GM12891 (cell line): ENCODE measurements around the gene ETNK1.

Source experiments
- PAX5 ChIP-seq: IDR thresholded peaks from 2 replicates; pipeline ENCODE4 v1.6.1; 2011; ENCODE audit warnings: low read length, moderate library complexity, mild to moderate bottlenecking; ENCODE audit not compliant: insufficient read depth, severe bottlenecking
- POLR2A ChIP-seq: IDR thresholded peaks from 2 replicates; pipeline ENCODE4 v1.6.1; 2011; ENCODE audit warnings: low read depth, low read length, control low read depth
- POLR2AphosphoS5 ChIP-seq: IDR thresholded peaks from 2 replicates; pipeline ENCODE4 v1.6.1; 2011; ENCODE audit warnings: low read depth, low read length, control low read depth
- POU2F2 ChIP-seq: IDR thresholded peaks from 2 replicates; pipeline ENCODE4 v1.6.1; 2011; ENCODE audit warnings: low read depth, mild to moderate bottlenecking, control low read depth, low read length, moderate library complexity
- TAF1 ChIP-seq: IDR thresholded peaks from 2 replicates; pipeline ENCODE4 v1.6.1; 2011; ENCODE audit warnings: low read depth, low read length, control low read depth

DNA sequence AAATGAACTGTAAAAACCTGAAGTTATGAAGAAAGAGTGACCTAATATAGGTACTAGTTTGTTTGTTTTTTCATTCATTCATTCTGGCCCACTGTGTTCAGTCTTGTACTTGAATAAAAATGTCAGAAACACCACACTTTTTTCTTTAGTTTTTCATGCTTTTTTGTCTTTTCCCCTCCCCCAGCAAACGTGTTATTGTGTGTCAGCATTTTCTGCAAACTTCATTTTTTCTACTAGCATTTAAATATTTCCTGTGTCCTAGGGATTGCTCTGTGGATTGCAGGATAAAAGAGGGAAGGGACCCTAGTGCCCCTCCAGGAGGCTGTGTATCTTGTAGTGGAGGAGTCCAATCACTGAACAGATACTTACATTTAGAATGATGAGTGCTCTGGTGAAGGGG, 42.2 kb downstream of the ETNK1 start:
- TF ChIP-seq POLR2A (no peak), POLR2AphosphoS5 (no peak), TAF1 (no peak), PAX5 (no peak), POU2F2 (no peak)
